GM13977 (cell line): Measurements from ENCODE around the gene KRT7.

Source experiments
- DNase-seq: peaks from one replicate; pipeline ENCODE4 v3.0.0; 2012; ENCODE audit warnings: low spot score
- CTCF ChIP-seq: IDR thresholded peaks from 2 replicates; pipeline ENCODE4 v1.5.1; 2012; ENCODE audit warnings: mild to moderate bottlenecking, control low read depth; ENCODE audit not compliant: insufficient read depth; ENCODE audit errors: extremely low read depth, missing control alignments
- in situ Hi-C: fragments of 300-500 bp; cut with MboI; formaldehyde crosslinking; loops from one replicate; pipeline ENCODE4 v1.12.0; 2022; ENCODE audit warnings: low sequenced_read_pairs, low pct_unique_long_range_greater_than_20kb, mixed read lengths, inconsistent platforms; ENCODE audit not compliant: unreplicated experiment

The KRT7 gene

GRCh38 chr12:52233462-52234207 is 592 bp downstream of the KRT7 start:
- no peak for TF ChIP-seq CTCF
- DNase-seq: peak; percentile 26
- in situ Hi-C loops: no loop called here

GRCh38 chr12:52234223-52234810 is 1.3 kb downstream of the KRT7 start:
- peak; percentile 26 for DNase-seq
- no peak for TF ChIP-seq CTCF
- in situ Hi-C loops: no loop called here

- peak; percentile 24 for DNase-seq
- TF ChIP-seq CTCF: no peak
- in situ Hi-C loops: no loop called here
These were observed 2.1 kb downstream of the KRT7 start for GRCh38 chr12:52235001-52235764.

GRCh38 chr12:52235822-52236361 is 2.8 kb downstream of the KRT7 start:
- no peak for TF ChIP-seq CTCF
- in situ Hi-C loops: no loop called here
- DNase-seq: peak; percentile 14

GRCh38 chr12:52236386-52237050 is 3.5 kb downstream of the KRT7 start:
- in situ Hi-C loops: no loop called here
- DNase-seq: no peak
- TF ChIP-seq CTCF: no peak

- DNase-seq: no peak
- in situ Hi-C loops: no loop called here
- no peak for TF ChIP-seq CTCF
These were observed 5.3 kb downstream of the KRT7 start for GRCh38 chr12:52238207-52238840.
